Activated naive CD4-positive, alpha-beta T cell treated with anti-CD3 and anti-CD28 coated beads, Interleukin-2, amount 50 U/mL, for 72 hours (primary cell): Measurements from ENCODE around the gene ESCO1. TPM values are rescaled to one million over a fixed set of nuclear protein-coding genes. Genes with fewer than 3 reads are reported as not detected.
"Not testable (repeated sequence)": the region's sequence is repeated elsewhere in the genome, so short reads cannot be mapped to it uniquely, and the experiment has no call there.

Experiments
- ATAC-seq, 2 donors: fragments of 150-1000 bp; cut with Tn5 transposase; 2 replicates each; pipeline ENCODE4 v1.10.0; 2021; ENCODE audit warnings: mild to moderate bottlenecking in 2 of 2, moderate library complexity in 2 of 2
- DNase-seq, 2 donors: peaks; one replicate each; pipeline ENCODE4 v3.0.0; 2021 to 2022; ENCODE audit warnings: low spot score in 2 of 2
- H3K27ac Mint-ChIP-seq, 2 donors: one replicate each; pipeline ENCODE4 v1.8.0; 2022; ENCODE audit warnings: mild to moderate bottlenecking in 2 of 2, mixed read lengths in 2 of 2
- H3K36me3 Mint-ChIP-seq, 2 donors: one replicate each; pipeline ENCODE4 v1.8.0; 2022; ENCODE audit warnings: mixed read lengths in 2 of 2
- H3K9me3 Mint-ChIP-seq, 2 donors: one replicate each; pipeline ENCODE4 v1.8.0; 2022; ENCODE audit warnings: mixed read lengths in 2 of 2
- total RNA-seq, 2 donors: library from RNA; stranded (reverse); gene quantifications; one replicate each; pipeline ENCODE4 v1.2.3, GENCODE V29; 2022

Gene ESCO1
- total RNA-seq, 2 donors from 2014 or later, result 19.7 to 25.9 TPM

- DNase-seq (peak in 1 of 2 donors; percentile 69), ATAC-seq (peak; percentile 54 to 73)
- peak overlapping the region; percentile 97 to 99 for H3K27ac Mint-ChIP-seq
Measured at GRCh38 chr18:21599585-21600525, 649 bp downstream of the ESCO1 start.

GRCh38 chr18:21598726-21599584, 1.5 kb downstream of the ESCO1 start:
- DNase-seq (no peak), ATAC-seq (no peak)
- Mint-ChIP-seq H3K36me3 (peaks cover 13 to 18% of the 10 kb centered on the region in 2 donors), H3K27ac (peak overlapping the region; percentile 97 to 99), H3K9me3 (no peaks in the 10 kb centered on the region)

More at GRCh38 chr18:21599585-21600525, 649 bp downstream of the ESCO1 start:
- Mint-ChIP-seq H3K9me3 (no peaks in the 10 kb centered on the region), H3K36me3 (peaks cover 13 to 16% of the 10 kb centered on the region in 2 donors)

GRCh38 chr18:21597620-21598019, 2.9 kb downstream of the ESCO1 start:
- ATAC-seq (no peak), DNase-seq (no peak)
- no peak overlapping the region for H3K27ac Mint-ChIP-seq
- H3K9me3 Mint-ChIP-seq, result no peaks in the 10 kb centered on the region
- peaks cover 13 to 21% of the 10 kb centered on the region in 2 donors for H3K36me3 Mint-ChIP-seq

DNA sequence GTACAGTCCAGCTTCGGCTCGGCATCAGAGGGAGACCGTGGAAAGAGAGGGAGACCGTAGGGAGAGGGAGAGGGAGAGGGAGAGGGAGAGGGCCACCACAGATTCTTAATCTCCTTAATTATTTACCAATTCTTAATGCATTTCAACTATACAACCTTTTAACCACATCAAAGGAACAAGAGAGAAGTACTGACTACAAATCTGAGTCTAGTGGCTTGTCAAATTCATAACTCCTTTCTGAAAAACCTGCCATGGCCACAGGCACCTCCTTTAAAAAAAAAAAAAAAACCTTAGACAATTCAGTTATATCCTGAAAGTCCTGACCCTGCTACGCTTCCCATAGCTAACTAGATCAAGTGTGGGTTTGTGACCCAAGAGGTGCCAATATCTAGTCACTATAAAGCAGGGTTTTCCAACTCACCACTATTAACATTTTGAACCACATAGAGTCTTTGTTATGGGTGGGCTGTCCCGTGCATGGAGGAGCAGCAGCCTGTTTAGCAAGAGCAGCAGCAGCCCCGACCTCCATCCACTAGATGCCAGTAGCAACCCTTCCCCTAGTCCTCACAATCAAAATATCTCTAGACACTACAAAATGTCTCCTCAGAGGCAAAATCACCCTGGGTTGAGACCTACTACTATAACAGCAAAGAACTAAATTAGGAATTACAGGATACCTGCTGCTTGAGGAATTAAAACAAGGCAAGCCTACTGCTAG, 6.8 kb downstream of the ESCO1 start:
- Mint-ChIP-seq H3K27ac (peak overlapping the region in 1 of 2 donors; percentile 56), H3K9me3 (no peaks in the 10 kb centered on the region), H3K36me3 (peaks cover 0 to 21% of the 10 kb centered on the region in 2 donors)
- DNase-seq (no peak), ATAC-seq (peak; percentile 14 to 53)

- not testable (repeated sequence) for H3K27ac Mint-ChIP-seq, H3K9me3 Mint-ChIP-seq, DNase-seq, ATAC-seq
- peaks cover 0 to 20% of the 10 kb centered on the region in 2 donors for H3K36me3 Mint-ChIP-seq
Measured at GRCh38 chr18:21592361-21592760, 8.1 kb downstream of the ESCO1 start.

GRCh38 chr18:21584391-21584790, 16.1 kb downstream of the ESCO1 start:
- ATAC-seq (no peak), DNase-seq (no peak)
- no peaks in the 10 kb centered on the region for H3K9me3 Mint-ChIP-seq
- peaks cover 0 to 6% of the 10 kb centered on the region in 2 donors for H3K36me3 Mint-ChIP-seq
- no peak overlapping the region for H3K27ac Mint-ChIP-seq

DNA sequence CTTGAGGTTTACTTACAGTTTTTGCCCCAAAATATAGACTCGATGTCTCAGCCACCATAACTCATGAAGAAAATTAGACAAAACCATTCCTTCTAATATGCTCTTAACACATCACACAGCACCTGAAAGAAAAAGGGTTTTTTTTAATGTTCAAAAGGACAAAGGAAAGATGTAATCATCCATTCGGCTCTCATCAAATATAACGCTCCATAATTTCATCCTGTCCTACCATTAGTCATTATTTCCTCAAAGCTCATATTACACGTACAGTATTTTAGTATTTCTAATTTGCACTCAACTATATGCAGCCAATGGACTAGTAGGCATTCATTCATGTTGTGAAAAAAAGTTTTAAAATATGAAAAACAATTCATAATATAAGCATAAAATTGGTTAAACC, 24.8 kb downstream of the ESCO1 start:
- no peaks in the 10 kb centered on the region for H3K9me3 Mint-ChIP-seq
- ATAC-seq (no peak), DNase-seq (no peak)
- peaks cover 12 to 29% of the 10 kb centered on the region in 2 donors for H3K36me3 Mint-ChIP-seq
- H3K27ac Mint-ChIP-seq, result peak overlapping the region in 1 of 2 donors; percentile 19

GRCh38 chr18:21571772-21572171, 28.7 kb downstream of the ESCO1 start:
- Mint-ChIP-seq H3K9me3 (no peaks in the 10 kb centered on the region), H3K27ac (no peak overlapping the region), H3K36me3 (peaks cover 12 to 21% of the 10 kb centered on the region in 2 donors)
- DNase-seq (no peak), ATAC-seq (no peak)

- ATAC-seq, result no peak
- Mint-ChIP-seq H3K27ac (no peak overlapping the region), H3K36me3 (no peaks in the 10 kb centered on the region), H3K9me3 (no peaks in the 10 kb centered on the region)
- DNase-seq, result no peak
Measured at GRCh38 chr18:21559195-21559594, 41.3 kb downstream of the ESCO1 start.

DNA sequence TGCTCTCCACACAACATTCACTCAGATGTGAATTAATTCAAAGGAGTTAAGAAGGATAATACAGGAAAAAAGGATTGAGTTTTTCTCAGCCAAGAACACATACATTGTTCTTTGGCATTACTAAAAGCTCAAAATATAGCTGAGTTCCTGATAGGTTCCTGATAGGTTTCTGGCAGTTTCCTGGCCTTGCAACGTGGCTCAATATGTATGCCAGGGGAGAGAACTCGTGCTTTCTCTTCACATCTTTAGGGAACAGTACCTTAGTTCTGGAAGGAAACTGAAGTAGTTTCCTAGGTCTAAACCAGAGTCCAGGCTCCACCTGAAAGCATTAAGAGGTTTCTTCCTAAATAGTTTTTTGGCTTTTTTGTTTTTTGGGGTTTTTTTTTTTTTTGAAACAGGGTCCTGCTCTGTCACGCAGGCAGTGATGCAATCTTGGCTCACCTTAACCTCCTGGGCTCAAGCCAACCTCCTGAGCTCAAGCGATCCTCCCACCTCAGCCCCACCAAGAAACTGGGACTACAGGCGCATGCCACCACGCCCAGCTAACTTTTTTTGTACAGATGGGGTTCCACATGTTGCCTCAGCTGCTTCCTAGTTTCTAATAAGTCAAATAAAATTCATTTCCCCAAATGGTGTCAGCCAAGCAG, 42.8 kb downstream of the ESCO1 start:
- ATAC-seq (no peak), DNase-seq (no peak)
- peaks cover 0 to 2% of the 10 kb centered on the region in 2 donors for H3K9me3 Mint-ChIP-seq
- H3K36me3 Mint-ChIP-seq, result peaks cover 2 to 3% of the 10 kb centered on the region in 2 donors
- peak overlapping the region in 1 of 2 donors; percentile 33 for H3K27ac Mint-ChIP-seq

DNA sequence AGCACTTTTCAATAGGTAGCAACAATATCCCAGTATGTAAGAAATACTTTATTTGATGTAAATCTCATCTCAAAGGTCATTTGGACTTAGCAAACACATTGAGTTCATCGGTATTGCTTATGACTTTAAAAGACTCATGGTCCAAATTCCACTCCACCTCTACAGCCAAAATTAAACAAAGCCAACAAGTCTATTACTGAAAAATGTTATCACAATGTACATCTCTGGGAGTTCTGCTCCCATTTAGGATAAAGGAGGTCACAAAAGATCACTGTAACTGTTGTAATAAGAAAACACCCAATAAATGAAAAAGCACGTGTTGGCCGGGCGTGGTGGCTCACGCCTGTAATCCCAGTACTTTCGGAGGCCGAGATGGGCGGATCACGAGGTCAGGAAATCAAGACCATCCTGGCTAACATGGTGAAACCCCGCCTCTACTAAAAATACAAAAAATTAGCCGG, 50.0 kb downstream of the ESCO1 start:
- ATAC-seq, result no peak
- Mint-ChIP-seq H3K36me3 (peaks cover 7 to 28% of the 10 kb centered on the region in 2 donors), H3K9me3 (peaks cover 0 to 6% of the 10 kb centered on the region in 2 donors), H3K27ac (no peak overlapping the region)
- no peak for DNase-seq

DNA sequence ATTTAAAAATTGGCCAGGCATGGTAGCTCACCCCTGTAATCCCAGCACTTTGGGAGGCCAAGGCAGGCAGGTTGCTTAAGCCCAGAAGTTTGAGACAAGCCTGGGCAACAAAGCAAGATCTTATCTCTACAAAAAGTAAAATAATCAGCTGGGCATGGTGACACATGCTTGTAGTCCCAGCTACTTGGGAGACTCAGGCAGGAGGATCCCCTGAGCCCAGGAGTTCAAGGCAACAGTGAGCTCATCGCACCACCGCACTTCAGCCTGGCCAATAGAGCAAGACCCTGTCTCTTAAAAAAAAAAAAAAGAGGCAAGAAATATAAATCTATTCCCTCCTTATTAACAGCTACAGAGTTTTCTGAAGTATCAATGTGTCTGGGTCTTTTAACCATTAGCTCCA, 51.9 kb downstream of the ESCO1 start:
- H3K27ac Mint-ChIP-seq, result no peak overlapping the region
- no peak for DNase-seq
- peaks cover 7 to 28% of the 10 kb centered on the region in 2 donors for H3K36me3 Mint-ChIP-seq
- no peak for ATAC-seq
- H3K9me3 Mint-ChIP-seq, result peaks cover 0 to 6% of the 10 kb centered on the region in 2 donors

GRCh38 chr18:21546423-21546822, 54.1 kb downstream of the ESCO1 start:
- Mint-ChIP-seq H3K9me3 (no peaks in the 10 kb centered on the region), H3K27ac (no peak overlapping the region), H3K36me3 (peaks cover 0 to 12% of the 10 kb centered on the region in 2 donors)
- ATAC-seq, result no peak
- DNase-seq, result no peak

- H3K36me3 Mint-ChIP-seq, result no peaks in the 10 kb centered on the region
- DNase-seq, result no peak
- no peaks in the 10 kb centered on the region for H3K9me3 Mint-ChIP-seq
- no peak for ATAC-seq
- H3K27ac Mint-ChIP-seq, result no peak overlapping the region
Measured at GRCh38 chr18:21538230-21538629, 62.3 kb downstream of the ESCO1 start.

GRCh38 chr18:21534327-21534726, 66.2 kb downstream of the ESCO1 start:
- H3K36me3 Mint-ChIP-seq, result peaks cover 6% of the 10 kb centered on the region in 2 donors
- H3K27ac Mint-ChIP-seq, result no peak overlapping the region
- DNase-seq (no peak), ATAC-seq (no peak)
- no peaks in the 10 kb centered on the region for H3K9me3 Mint-ChIP-seq

DNA sequence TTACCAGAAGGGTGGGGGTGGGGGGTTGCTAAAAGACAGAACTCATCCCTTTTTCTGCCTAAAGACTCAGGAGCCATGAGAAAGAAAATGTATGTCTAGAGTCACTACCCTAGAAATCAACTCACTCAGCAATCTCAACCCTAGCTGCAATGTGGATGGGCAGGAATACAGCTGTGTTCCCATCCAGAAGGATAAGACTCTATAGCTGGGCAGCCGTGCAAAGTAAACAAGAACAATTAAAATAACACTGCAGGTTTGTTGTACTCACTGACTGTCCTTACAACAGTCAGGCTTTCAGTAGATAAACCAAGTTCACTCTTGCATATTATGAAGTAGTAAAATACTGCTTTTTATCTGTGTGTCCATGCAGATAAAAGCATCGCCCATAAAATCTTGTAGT, 74.0 kb downstream of the ESCO1 start:
- ATAC-seq, result no peak
- no peaks in the 10 kb centered on the region for H3K9me3 Mint-ChIP-seq
- DNase-seq, result no peak
- no peak overlapping the region for H3K27ac Mint-ChIP-seq
- H3K36me3 Mint-ChIP-seq, result peaks cover 9 to 17% of the 10 kb centered on the region in 2 donors
